Right lobe of liver (tissue), 4 donors: Measurements from ENCODE around the gene IQSEC1.

Experiments
- CTCF ChIP-seq, 4 donors: fragments of 200-600 bp in 3 of 4; fragments of 450-650 bp in 1 of 4; IDR thresholded peaks; one replicate each; pipeline versions ENCODE4 v1.5.1 to v1.8.0; 2016 to 2022; ENCODE audit warnings: antibody characterized with exemption in 4 of 4, mild to moderate bottlenecking in 2 of 4
- POLR2A ChIP-seq: fragments of 450-650 bp; IDR thresholded peaks from one replicate; pipeline ENCODE4 v1.6.1; 2017; ENCODE audit warnings: antibody characterized with exemption, mild to moderate bottlenecking
- donor health status: DM: no; HTN: no; CAD: no.
- donor health status: DM: no; HTN: no; CAD: no.
- donor health status: DM: no; HTN: yes; CAD: no.

- TF ChIP-seq CTCF (IDR thresholded peaks at IDR 0.05): no peak
- TF ChIP-seq POLR2A: no peak
Measured at GRCh38 chr3:12897381-12898289, 175.6 kb downstream of the IQSEC1 start.
